ENCODE data around the gene ARHGAP6.

DNA sequence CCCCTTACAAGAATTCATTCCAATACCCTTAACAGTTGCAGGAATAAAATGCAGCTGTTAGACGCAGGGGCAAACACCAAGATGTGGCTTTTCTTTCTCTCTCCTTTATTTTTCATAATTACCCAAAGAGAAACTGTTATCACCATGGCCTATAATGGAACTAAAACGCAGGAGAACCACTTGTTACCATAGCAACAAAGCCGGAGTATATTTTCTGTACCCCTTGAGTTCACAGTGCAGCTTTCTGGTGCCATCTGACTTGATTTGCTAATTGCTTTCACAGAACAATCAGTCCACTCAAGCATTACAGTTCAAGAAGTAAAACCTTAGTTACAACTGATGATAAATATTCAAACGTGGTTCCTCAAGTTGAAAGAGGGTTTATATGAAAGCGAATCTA, 214.6 kb downstream of the ARHGAP6 start:
- TF ChIP-seq, protein P1, sequence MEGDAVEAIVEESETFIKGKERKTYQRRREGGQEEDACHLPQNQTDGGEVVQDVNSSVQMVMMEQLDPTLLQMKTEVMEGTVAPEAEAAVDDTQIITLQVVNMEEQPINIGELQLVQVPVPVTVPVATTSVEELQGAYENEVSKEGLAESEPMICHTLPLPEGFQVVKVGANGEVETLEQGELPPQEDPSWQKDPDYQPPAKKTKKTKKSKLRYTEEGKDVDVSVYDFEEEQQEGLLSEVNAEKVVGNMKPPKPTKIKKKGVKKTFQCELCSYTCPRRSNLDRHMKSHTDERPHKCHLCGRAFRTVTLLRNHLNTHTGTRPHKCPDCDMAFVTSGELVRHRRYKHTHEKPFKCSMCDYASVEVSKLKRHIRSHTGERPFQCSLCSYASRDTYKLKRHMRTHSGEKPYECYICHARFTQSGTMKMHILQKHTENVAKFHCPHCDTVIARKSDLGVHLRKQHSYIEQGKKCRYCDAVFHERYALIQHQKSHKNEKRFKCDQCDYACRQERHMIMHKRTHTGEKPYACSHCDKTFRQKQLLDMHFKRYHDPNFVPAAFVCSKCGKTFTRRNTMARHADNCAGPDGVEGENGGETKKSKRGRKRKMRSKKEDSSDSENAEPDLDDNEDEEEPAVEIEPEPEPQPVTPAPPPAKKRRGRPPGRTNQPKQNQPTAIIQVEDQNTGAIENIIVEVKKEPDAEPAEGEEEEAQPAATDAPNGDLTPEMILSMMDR (conservative IDR thresholded peaks at IDR 0.05 in 1 of 2, IDR thresholded peaks at IDR 0.05 in 1 of 2; ENCODE audit: extremely low read depth in 1 of 2, insufficient read depth in 1 of 2, low read depth in 1 of 2, low read length in 2 of 2): no peak
- TF ChIP-seq EZH2 (IDR thresholded peaks at IDR 0.05; ENCODE audit: borderline replicate concordance, low read length): no peak

Data from mammary epithelial cell (primary cell).